ENCODE data around the gene ATF7IP2. TPM values are rescaled to one million over a fixed set of nuclear protein-coding genes. Genes with fewer than 3 reads are reported as not detected.

ATF7IP2 gene
- total and polyA plus RNA-seq, 10 of the 15 experiments (the other 5 are each of a cell fraction or from before 2014, with no cell fraction given), result 24.6 to 82.1 (median 51.9) TPM

GRCh38 chr16:10410469-10410868 is 24.6 kb downstream of the ATF7IP2 start:
- Histone ChIP-seq H4K20me1 (ENCODE audit: control insufficient read depth, insufficient read depth) (no peaks in the 10 kb centered on the region), H3K9me3 (replicated peaks; ENCODE audit: control insufficient read depth, insufficient read depth, low read length) (peaks cover 23% of the 10 kb centered on the region), H3K9ac (ENCODE audit: control insufficient read depth, insufficient read depth, low read length) (no peak overlapping the region), H3K4me1 (ENCODE audit: control insufficient read depth, insufficient read depth, low read length) (no peaks in the 10 kb centered on the region), H3K27ac (ENCODE audit: control insufficient read depth, insufficient read depth) (no peak overlapping the region), H3K27me3 (replicated peaks in 1 of 2; ENCODE audit: control insufficient read depth in 2 of 2, insufficient read depth in 2 of 2, low read length in 1 of 2) (no peaks in the 10 kb centered on the region), H3K36me3 (ENCODE audit: control insufficient read depth in 2 of 2, insufficient read depth in 2 of 2, low read length in 1 of 2) (peaks cover 0 to 4% of the 10 kb centered on the region in 2 experiments; a peak in 1 of 4 replicates), H3K79me2 (ENCODE audit: control insufficient read depth, insufficient read depth, low read length) (peaks cover 1% of the 10 kb centered on the region), H3K4me3 (no peak overlapping the region), H2AFZ (ENCODE audit: control insufficient read depth, low read depth, low read length) (no peak overlapping the region), H3K4me2 (ENCODE audit: control insufficient read depth, insufficient read depth) (no peak overlapping the region)
- BruUV-seq (replicated peaks), result TSS peak; percentile 34
- no peak for TF ChIP-seq YY1 (IDR thresholded peaks at IDR 0.05; ENCODE audit: low read depth, low read length)
- no peak for TF ChIP-seq EGR1 (IDR thresholded peaks at IDR 0.05; ENCODE audit: borderline replicate concordance in 1 of 2, low read depth in 2 of 2, low read length in 2 of 2)
- no peak for TF ChIP-seq ZNF217 (IDR thresholded peaks at IDR 0.05)
- no peak for TF ChIP-seq MTA2 (IDR thresholded peaks at IDR 0.05; ENCODE audit: low read depth)
- no peak for TF ChIP-seq CHD2 (IDR thresholded peaks at IDR 0.05; ENCODE audit: borderline replicate concordance, low read depth, low read length)
- no peak for TF ChIP-seq E2F4 (IDR thresholded peaks at IDR 0.05; ENCODE audit: low read depth, low read length)
- TF ChIP-seq CREB1 (IDR thresholded peaks at IDR 0.05; ENCODE audit: low read depth), result no peak
- no peak for TF ChIP-seq YBX1 (IDR thresholded peaks at IDR 0.05)
- no peak for TF ChIP-seq E4F1 (IDR thresholded peaks at IDR 0.05; ENCODE audit: borderline replicate concordance, partially characterized antibody)
- ChIA-PET CTCF (no interaction called here), SMC1A (ENCODE audit: uncharacterized antibody, unreplicated experiment) (no interaction called here), POLR2A (no interaction called here), RAD21 (ENCODE audit: unreplicated experiment) (no interaction called here)
- no peak for ATAC-seq
- intact Hi-C loops (cut with micrococcal nuclease; ENCODE audit: unreplicated experiment), result no loop called here
- FAIRE-seq, result no peak
- WGBS (ENCODE audit: insufficient coverage, insufficient replicate concordance, low lambda C conversion rate, missing lambda C conversion rate), result 60% methylated on average over 2 of the region's 2 CpGs
- in situ Hi-C loops (cut with MboI), result no loop called here
- DNase-seq (ENCODE audit: low read depth, low spot score), result no peak

Measured in GM12878 (cell line).